RWPE2 (cell line): ENCODE results near the gene TMPRSS9.

ENCODE experiments used
- ATAC-seq: fragments of 200-7000 bp; cut with Tn5 transposase; 3 replicates; pipeline ENCODE4 v1.9.1; 2021; ENCODE audit warnings: low read depth
- DNase-seq: peaks from one replicate; pipeline ENCODE4 v3.0.0-alpha.2; 2020; ENCODE audit warnings: low spot score
- H3K27ac ChIP-seq: fragments of 450-650 bp; 2 replicates; pipeline ENCODE4 v1.5.1; 2017; ENCODE audit warnings: mild to moderate bottlenecking; ENCODE audit not compliant: poor library complexity, severe bottlenecking
- H3K27me3 ChIP-seq: fragments of 250-450 bp; sonication (Bioruptor Pico); 2 replicates; pipeline ENCODE4 v1.5.1; 2021; ENCODE audit warnings: mild to moderate bottlenecking, moderate library complexity; ENCODE audit not compliant: insufficient read depth, poor library complexity, severe bottlenecking
- H3K36me3 ChIP-seq: fragments of 250-450 bp; sonication (Bioruptor Pico); 2 replicates; pipeline ENCODE4 v1.5.1; 2020; ENCODE audit warnings: low read depth, mild to moderate bottlenecking, moderate library complexity
- H3K4me1 ChIP-seq: fragments of 250-450 bp; sonication (Bioruptor Pico); 2 replicates; pipeline ENCODE4 v1.5.1; 2021; ENCODE audit warnings: mild to moderate bottlenecking, moderate library complexity; ENCODE audit not compliant: insufficient read depth, poor library complexity, severe bottlenecking
- H3K4me3 ChIP-seq: fragments of 250-450 bp; sonication (Bioruptor Pico); 2 replicates; pipeline ENCODE4 v1.5.1; 2021; ENCODE audit warnings: mild to moderate bottlenecking, moderate library complexity; ENCODE audit not compliant: severe bottlenecking
- H3K9me3 ChIP-seq: fragments of 250-450 bp; sonication (Bioruptor Pico); 2 replicates; pipeline ENCODE4 v1.5.1; 2021; ENCODE audit warnings: mild to moderate bottlenecking, moderate library complexity; ENCODE audit not compliant: severe bottlenecking
- TF ChIP-seq, protein P1 (sequence below): fragments of 450-650 bp; IDR thresholded peaks from one replicate; pipeline ENCODE4 v1.5.1; 2017; ENCODE audit warnings: mild to moderate bottlenecking, moderate library complexity; ENCODE audit not compliant: poor library complexity, severe bottlenecking

The TMPRSS9 gene

DNA sequence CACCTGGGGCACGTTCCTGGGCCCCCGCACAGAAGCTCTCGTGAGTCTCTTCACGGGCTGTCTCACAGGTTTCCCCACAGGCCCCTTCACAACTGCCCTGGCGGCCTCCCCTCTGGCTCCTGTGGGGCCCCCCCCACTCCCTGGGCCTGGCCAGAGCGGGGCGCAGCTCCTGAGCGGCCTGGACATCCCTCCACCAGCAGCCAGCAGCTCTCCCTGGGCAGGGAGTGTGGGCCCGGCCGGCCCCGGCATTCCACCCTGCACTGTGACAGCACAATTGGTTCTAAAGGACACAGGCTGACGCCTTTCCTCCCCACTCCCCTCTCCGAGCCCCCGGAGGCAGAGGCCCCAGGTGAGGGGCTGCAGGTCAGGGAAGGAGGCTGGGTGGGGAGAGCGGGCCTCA is 76.9 kb downstream of the TMPRSS9 start:
- no peak for ATAC-seq
- no peak overlapping the region for H3K4me3 ChIP-seq
- TF ChIP-seq, protein P1, sequence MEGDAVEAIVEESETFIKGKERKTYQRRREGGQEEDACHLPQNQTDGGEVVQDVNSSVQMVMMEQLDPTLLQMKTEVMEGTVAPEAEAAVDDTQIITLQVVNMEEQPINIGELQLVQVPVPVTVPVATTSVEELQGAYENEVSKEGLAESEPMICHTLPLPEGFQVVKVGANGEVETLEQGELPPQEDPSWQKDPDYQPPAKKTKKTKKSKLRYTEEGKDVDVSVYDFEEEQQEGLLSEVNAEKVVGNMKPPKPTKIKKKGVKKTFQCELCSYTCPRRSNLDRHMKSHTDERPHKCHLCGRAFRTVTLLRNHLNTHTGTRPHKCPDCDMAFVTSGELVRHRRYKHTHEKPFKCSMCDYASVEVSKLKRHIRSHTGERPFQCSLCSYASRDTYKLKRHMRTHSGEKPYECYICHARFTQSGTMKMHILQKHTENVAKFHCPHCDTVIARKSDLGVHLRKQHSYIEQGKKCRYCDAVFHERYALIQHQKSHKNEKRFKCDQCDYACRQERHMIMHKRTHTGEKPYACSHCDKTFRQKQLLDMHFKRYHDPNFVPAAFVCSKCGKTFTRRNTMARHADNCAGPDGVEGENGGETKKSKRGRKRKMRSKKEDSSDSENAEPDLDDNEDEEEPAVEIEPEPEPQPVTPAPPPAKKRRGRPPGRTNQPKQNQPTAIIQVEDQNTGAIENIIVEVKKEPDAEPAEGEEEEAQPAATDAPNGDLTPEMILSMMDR = no peak
- DNase-seq = no peak
- H3K27ac ChIP-seq = no peak overlapping the region
- no peaks in the 10 kb centered on the region for H3K9me3 ChIP-seq
- H3K4me1 ChIP-seq = no peaks in the 10 kb centered on the region
- no peaks in the 10 kb centered on the region for H3K27me3 ChIP-seq
- H3K36me3 ChIP-seq = peaks cover 47% of the 10 kb centered on the region

DNA sequence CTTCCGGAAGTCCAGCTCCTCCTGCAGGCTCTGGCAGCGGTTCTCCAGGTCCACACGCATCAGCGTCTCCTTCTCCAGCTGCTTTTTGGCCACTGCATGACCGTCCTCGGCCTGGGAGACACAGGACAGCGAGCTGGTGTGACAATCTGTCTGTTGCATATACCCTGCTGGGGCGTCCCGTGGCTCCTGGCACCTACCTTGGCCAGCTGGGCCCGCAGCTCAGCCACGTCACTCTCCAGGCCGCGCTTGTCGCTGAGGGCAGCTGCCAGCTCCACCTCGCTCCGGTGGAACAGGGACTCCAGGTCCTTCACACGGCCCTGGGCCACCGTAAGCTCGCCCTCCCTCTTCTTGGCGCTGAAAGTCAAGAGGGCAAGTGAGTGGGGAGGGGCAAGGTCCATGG is 78.1 kb downstream of the TMPRSS9 start:
- DNase-seq (no peak), ATAC-seq (no peak)
- Histone ChIP-seq H3K27me3 (no peaks in the 10 kb centered on the region), H3K4me1 (no peaks in the 10 kb centered on the region), H3K36me3 (peaks cover 59% of the 10 kb centered on the region), H3K4me3 (no peak overlapping the region), H3K27ac (no peak overlapping the region), H3K9me3 (no peaks in the 10 kb centered on the region)
- TF ChIP-seq, protein P1 = no peak

DNA sequence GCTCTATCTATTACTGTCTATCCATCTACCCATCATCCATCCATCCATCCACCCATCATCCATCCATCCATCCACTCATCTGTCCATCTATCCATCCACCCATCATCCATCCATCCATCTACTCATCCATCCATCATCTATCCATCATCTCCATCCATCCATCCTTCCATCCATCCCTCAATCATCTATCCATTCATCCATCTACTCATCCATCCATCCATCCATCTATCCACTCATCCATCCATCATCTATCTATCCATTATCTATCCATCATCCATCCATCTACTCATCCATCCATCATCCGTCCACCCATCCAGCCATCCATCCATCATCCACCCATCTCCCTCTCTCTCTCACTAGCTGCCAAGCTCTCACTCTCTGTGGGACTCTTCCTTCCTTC is 80.5 kb downstream of the TMPRSS9 start:
- H3K4me3 ChIP-seq = no peak overlapping the region
- no peak overlapping the region for H3K27ac ChIP-seq
- TF ChIP-seq, protein P1 = no peak
- DNase-seq = no peak
- H3K4me1 ChIP-seq = no peaks in the 10 kb centered on the region
- H3K9me3 ChIP-seq = no peaks in the 10 kb centered on the region
- ATAC-seq = no peak
- no peaks in the 10 kb centered on the region for H3K27me3 ChIP-seq
- H3K36me3 ChIP-seq = peaks cover 52% of the 10 kb centered on the region

DNA sequence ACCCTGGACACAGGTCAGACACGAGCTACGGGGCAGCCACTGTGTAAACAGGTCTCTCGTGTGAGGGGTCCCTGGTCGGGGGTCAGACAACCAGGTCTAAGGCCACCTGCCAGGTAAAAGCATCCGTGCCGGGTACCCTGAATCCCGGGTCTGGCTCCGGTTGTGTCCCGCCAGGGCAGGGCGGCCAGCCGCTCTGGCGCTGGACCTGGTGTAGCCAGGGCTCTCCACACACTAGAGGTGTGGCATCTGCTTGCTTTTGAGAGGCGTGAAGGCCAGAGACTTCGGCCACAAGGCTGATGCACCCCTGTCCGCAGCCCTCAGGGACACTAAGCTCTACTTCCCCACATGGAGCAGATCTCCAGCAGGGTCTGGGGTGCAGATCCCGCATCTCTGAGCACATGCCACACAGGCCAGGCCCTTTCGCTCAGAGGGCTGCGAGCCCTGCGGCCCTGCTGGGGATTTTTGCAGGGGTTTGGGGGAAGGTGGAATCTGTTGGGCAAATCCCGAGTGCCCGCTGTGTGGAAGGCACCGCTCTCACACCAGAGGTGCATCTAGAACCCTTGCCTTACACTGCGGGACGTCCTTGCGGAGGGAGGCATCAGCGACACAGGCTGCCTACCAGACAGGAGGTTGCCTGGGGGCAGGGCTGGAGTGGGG is 81.2 kb downstream of the TMPRSS9 start:
- DNase-seq (no peak), ATAC-seq (no peak)
- no peaks in the 10 kb centered on the region for H3K4me1 ChIP-seq
- TF ChIP-seq, protein P1 = no peak
- no peaks in the 10 kb centered on the region for H3K27me3 ChIP-seq
- H3K27ac ChIP-seq = no peak overlapping the region
- H3K4me3 ChIP-seq = no peak overlapping the region
- peaks cover 46% of the 10 kb centered on the region for H3K36me3 ChIP-seq
- H3K9me3 ChIP-seq = no peaks in the 10 kb centered on the region

DNA sequence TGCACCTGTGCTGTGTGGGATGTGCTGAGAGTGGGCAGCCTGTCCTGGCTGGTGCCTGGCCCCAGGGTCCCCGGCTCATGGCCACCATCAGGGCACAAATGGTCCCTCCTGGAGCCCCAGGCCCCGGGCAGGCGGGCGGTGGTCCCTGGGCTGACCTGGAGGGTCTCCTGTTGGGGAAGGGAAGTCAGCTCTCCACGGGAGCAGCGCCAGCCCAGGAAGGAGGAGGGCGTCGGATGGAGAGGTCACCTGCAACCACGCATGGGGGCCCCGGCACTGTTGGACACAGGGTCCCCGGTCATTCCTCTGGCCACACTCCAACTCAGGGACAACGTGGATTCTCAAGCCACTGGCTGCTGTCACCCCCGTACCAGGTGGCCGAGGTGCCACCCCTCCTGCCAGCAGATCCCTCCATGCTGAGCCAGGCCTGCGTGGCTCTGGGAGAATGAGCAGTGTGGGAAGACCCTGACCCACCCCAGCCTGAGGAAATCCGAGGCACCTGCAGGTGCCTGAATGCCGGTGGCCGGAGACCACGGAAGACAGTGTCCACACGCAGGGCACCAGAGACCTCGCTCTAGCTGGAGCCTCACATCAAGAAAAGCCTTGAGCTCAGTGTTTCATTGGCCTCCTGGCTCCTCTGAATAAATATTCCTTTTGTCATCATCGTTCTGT is 83.2 kb downstream of the TMPRSS9 start:
- H3K4me3 ChIP-seq = no peak overlapping the region
- DNase-seq = no peak
- H3K9me3 ChIP-seq = no peaks in the 10 kb centered on the region
- TF ChIP-seq, protein P1 = no peak
- H3K27me3 ChIP-seq = no peaks in the 10 kb centered on the region
- peaks cover 38% of the 10 kb centered on the region for H3K36me3 ChIP-seq
- ATAC-seq = no peak
- H3K4me1 ChIP-seq = no peaks in the 10 kb centered on the region
- no peak overlapping the region for H3K27ac ChIP-seq
